GM18867 (cell line): ENCODE measurements around the gene STX17.
"Not testable (repeated sequence)": the region's sequence is repeated elsewhere in the genome, so short reads cannot be mapped to it uniquely, and the experiment has no call there.

ENCODE experiments used
- ATAC-seq: cut with Tn5 transposase; IDR thresholded peaks from one replicate; pipeline ENCODE4 v1.9.1; 2021; ENCODE audit warnings: mild to moderate bottlenecking, moderate library complexity; ENCODE audit not compliant: unreplicated experiment

The STX17 gene

GRCh38 chr9:99966716-99967115, 60.3 kb downstream of the STX17 start:
- no peak for ATAC-seq

GRCh38 chr9:99967457-99967856, 61.0 kb downstream of the STX17 start:
- no peak for ATAC-seq

- ATAC-seq, result no peak
Measured at GRCh38 chr9:99970481-99970880, 64.0 kb downstream of the STX17 start.

- ATAC-seq, result no peak
Measured at GRCh38 chr9:99971410-99971809, 65.0 kb downstream of the STX17 start.

GRCh38 chr9:99973455-99973854, 67.0 kb downstream of the STX17 start:
- ATAC-seq, result no peak

GRCh38 chr9:99977033-99977792, 70.8 kb downstream of the STX17 start:
- no peak for ATAC-seq

GRCh38 chr9:99978221-99978620, 71.8 kb downstream of the STX17 start:
- no peak for ATAC-seq

- ATAC-seq, result no peak
Measured at GRCh38 chr9:99980598-99980997, 74.1 kb downstream of the STX17 start.

GRCh38 chr9:99986642-99987041, 80.2 kb downstream of the STX17 start:
- ATAC-seq, result no peak

- ATAC-seq, result not testable (repeated sequence)
Measured at GRCh38 chr9:99990508-99990907, 84.1 kb downstream of the STX17 start.

GRCh38 chr9:99998266-99998665, 91.8 kb downstream of the STX17 start:
- no peak for ATAC-seq

- ATAC-seq, result no peak
Measured at GRCh38 chr9:99998866-99999265, 92.4 kb downstream of the STX17 start.

GRCh38 chr9:99999797-100000196, 93.3 kb downstream of the STX17 start:
- no peak for ATAC-seq

- ATAC-seq, result no peak
Measured at GRCh38 chr9:100011062-100011681, 104.7 kb downstream of the STX17 start.

GRCh38 chr9:100012279-100012678, 105.8 kb downstream of the STX17 start:
- ATAC-seq, result no peak

GRCh38 chr9:100013573-100013972, 107.1 kb downstream of the STX17 start:
- ATAC-seq, result no peak

- no peak for ATAC-seq
Measured at GRCh38 chr9:100014846-100015245, 108.4 kb downstream of the STX17 start.

GRCh38 chr9:100019541-100019940, 113.1 kb downstream of the STX17 start:
- ATAC-seq, result no peak
